GM12878 (cell line): ENCODE results near the gene GIT1. TPM values are rescaled to one million over a fixed set of nuclear protein-coding genes. Genes with fewer than 3 reads are reported as not detected.

Source experiments
- ATAC-seq: fragments of 200-7000 bp; cut with Tn5 transposase; 3 replicates; pipeline ENCODE4 v1.9.1; 2020; ENCODE audit warnings: mild to moderate bottlenecking, moderate library complexity
- BruUV-seq: library from RNA; stranded (reverse); fragments of 400-500 nt; replicated peaks from 2 replicates; lab custom pipeline; 2021; lab: Mats Ljungman, UMichigan
- CTCF ChIA-PET: fragments of 300-600 bp; sonication (Branson Sonifier 250); formaldehyde crosslinking; extraction: SDS; loops from one replicate; lab custom pipeline; 2021; ENCODE audit warnings: inconsistent platforms; lab: Yijun Ruan, JAX
- POLR2A ChIA-PET: fragments of 350-600 bp; formaldehyde crosslinking; extraction: SDS; loops from one replicate; lab custom pipeline; 2021; ENCODE audit warnings: inconsistent platforms; lab: Charles Lee
- RAD21 ChIA-PET: fragments of 300-600 bp; sonication (Branson Sonifier 250); formaldehyde crosslinking; loops from one replicate; lab custom pipeline; 2023; ENCODE audit warnings: antibody characterized with exemption; ENCODE audit not compliant: unreplicated experiment; lab: Charles Lee
- SMC1A ChIA-PET: fragments of 300-600 bp; sonication (Branson Sonifier 250); formaldehyde crosslinking; loops from one replicate; lab custom pipeline; 2023; ENCODE audit not compliant: unreplicated experiment, uncharacterized antibody; lab: Charles Lee
- DNase-seq: peaks from one replicate; pipeline ENCODE4 v3.0.0-alpha.2; 2011; ENCODE audit warnings: low read depth, low spot score
- FAIRE-seq: peaks from 3 replicates; lab custom pipeline; 2011; peaks lifted over from hg19 to GRCh38; lab: Jason Lieb, UNC
- H2AFZ ChIP-seq: 2 replicates; pipeline ENCODE4 v1.6.0; 2011; ENCODE audit warnings: low read depth, low read length, control low read depth; ENCODE audit not compliant: control insufficient read depth
- H3K27ac ChIP-seq: 2 replicates; pipeline ENCODE4 v1.5.1; 2011; ENCODE audit warnings: control low read depth; ENCODE audit not compliant: control insufficient read depth, insufficient read depth
- H3K27me3 ChIP-seq, 2 experiments: replicated peaks in 1 of 2; 2 replicates each; pipeline versions ENCODE4 v1.6.0 to v1.6.1; 2011; ENCODE audit warnings: low read length in 1 of 2; ENCODE audit not compliant: control insufficient read depth in 2 of 2, insufficient read depth in 2 of 2
- H3K36me3 ChIP-seq, 2 experiments: 2 replicates each; pipeline ENCODE4 v1.5.1; 2011; ENCODE audit warnings: low read length in 1 of 2; ENCODE audit not compliant: control insufficient read depth in 2 of 2, insufficient read depth in 2 of 2
- H3K4me1 ChIP-seq: 2 replicates; pipeline ENCODE4 v1.6.1; 2011; ENCODE audit warnings: mild to moderate bottlenecking, low read length, moderate library complexity, mixed read lengths; ENCODE audit not compliant: control insufficient read depth, insufficient read depth
- H3K4me2 ChIP-seq: 2 replicates; pipeline ENCODE4 v1.6.0; 2011; ENCODE audit warnings: control low read depth; ENCODE audit not compliant: control insufficient read depth, insufficient read depth
- H3K4me3 ChIP-seq: fragments of 200-600 bp; sonication (generic); 2 replicates; pipeline ENCODE4 v1.5.1; 2016
- H3K79me2 ChIP-seq: 2 replicates; pipeline ENCODE4 v1.6.0; 2011; ENCODE audit warnings: low read length; ENCODE audit not compliant: control insufficient read depth, insufficient read depth
- H3K9ac ChIP-seq: 2 replicates; pipeline ENCODE4 v1.8.0; 2011; ENCODE audit warnings: low read length, control low read depth, mixed read lengths; ENCODE audit not compliant: control insufficient read depth, insufficient read depth
- H3K9me3 ChIP-seq: replicated peaks from 3 replicates; pipeline ENCODE4 v1.5.1; 2011; ENCODE audit warnings: mild to moderate bottlenecking, low read length; ENCODE audit not compliant: control insufficient read depth, insufficient read depth
- H4K20me1 ChIP-seq: 2 replicates; pipeline ENCODE4 v1.6.0; 2011; ENCODE audit not compliant: control insufficient read depth, insufficient read depth
- ESRRA ChIP-seq: IDR thresholded peaks from 2 replicates; pipeline ENCODE4 v1.6.1; 2012; ENCODE audit warnings: mild to moderate bottlenecking, low read length, improper control_type of control experiment
- ETV6 ChIP-seq, 2 experiments: fragments of 450-650 bp in 1 of 2; IDR thresholded peaks in 1 of 2; conservative IDR thresholded peaks in 1 of 2; 2 replicates each; pipeline ENCODE4 v1.6.1; 2014; ENCODE audit warnings: antibody characterized with exemption in 1 of 2, borderline replicate concordance in 1 of 2, low read depth in 1 of 2, mild to moderate bottlenecking in 1 of 2, moderate library complexity in 1 of 2
- FOXM1 ChIP-seq: IDR thresholded peaks from 2 replicates; pipeline ENCODE4 v1.6.1; 2012; ENCODE audit warnings: low read depth, mild to moderate bottlenecking, inconsistent platforms, low read length, moderate library complexity
- NKRF ChIP-seq: fragments of 450-650 bp; conservative IDR thresholded peaks from 2 replicates; pipeline ENCODE4 v1.6.1; 2017; ENCODE audit warnings: mild to moderate bottlenecking, moderate library complexity
- NR2F1 ChIP-seq: fragments of 450-650 bp; conservative IDR thresholded peaks from 2 replicates; pipeline ENCODE4 v1.6.1; 2017; ENCODE audit warnings: mild to moderate bottlenecking
- NRF1 ChIP-seq: conservative IDR thresholded peaks from 2 replicates; pipeline ENCODE4 v1.6.1; 2011; ENCODE audit warnings: mild to moderate bottlenecking, low read depth, low read length, improper control_type of control experiment
- SREBF1 ChIP-seq: IDR thresholded peaks from 2 replicates; pipeline ENCODE4 v1.6.1; 2012; ENCODE audit warnings: mild to moderate bottlenecking, low read length
- SUZ12 ChIP-seq: fragments of 200-600 bp; sonication (generic); IDR thresholded peaks from one replicate; pipeline ENCODE4 v1.6.1; 2018; ENCODE audit warnings: antibody characterized with exemption, mild to moderate bottlenecking; ENCODE audit not compliant: unreplicated experiment
- ZNF687 ChIP-seq: fragments of 450-650 bp; IDR thresholded peaks from 2 replicates; pipeline ENCODE4 v1.6.1; 2017; ENCODE audit warnings: mild to moderate bottlenecking, moderate library complexity
- WGBS: methylation state at CpG from one replicate; pipeline ENCODE4 v1.1.6; 2016; ENCODE audit warnings: low lambda C conversion rate; ENCODE audit not compliant: insufficient replicate concordance, insufficient coverage; ENCODE audit errors: missing lambda C conversion rate; 5-methylcytosine and 5-hydroxymethylcytosine counted together
- in situ Hi-C: fragments of 300-500 bp; cut with MboI; formaldehyde crosslinking; loops from 9 replicates; pipeline ENCODE4 v1.14.3; 2018; ENCODE audit warnings: mixed read lengths
- intact Hi-C: fragments of 100-400 bp; cut with micrococcal nuclease; formaldehyde crosslinking; loops from one replicate; pipeline ENCODE4 v1.14.2; 2022; ENCODE audit not compliant: unreplicated experiment
- polyA plus RNA-seq, 11 experiments: library from polyadenylated mRNA; depleted of rRNA in 4 of 11; unstranded in 6 of 11; stranded (reverse) in 5 of 11; fragments of >200 nt; fragmentation: Nextera tagmentation in 4 of 11; fragmentation: Illumina TruSeq in 1 of 11; extraction: Ambion mirVana in 4 of 11; extraction: Trizol in 1 of 11; gene quantifications; 1 replicate in 1 of 11; 2 replicates in 10 of 11; pipeline versions ENCODE4 v1.2.1 to v1.2.3, GENCODE V29; 2011 to 2016; ENCODE audit warnings: inconsistent platforms in 2 of 11, missing spikeins in 2 of 11, low read depth in 1 of 11
- total RNA-seq, 4 experiments: library from RNA; depleted of rRNA in 3 of 4; stranded (reverse); fragments of >200 nt in 3 of 4; fragmentation: Illumina TruSeq in 1 of 4; extraction: Trizol in 1 of 4; gene quantifications; 2 replicates each; pipeline versions ENCODE4 v1.2.1 to v1.2.3, GENCODE V29; 2013 to 2021
- TF ChIP-seq, protein P1 (sequence below): fragments of 450-650 bp; IDR thresholded peaks from 2 replicates; pipeline ENCODE4 v1.6.1; 2016; ENCODE audit warnings: mild to moderate bottlenecking
- TF ChIP-seq, protein P2 (sequence below): fragments of 450-650 bp; IDR thresholded peaks from 2 replicates; pipeline ENCODE4 v1.6.1; 2017; ENCODE audit warnings: antibody characterized with exemption, mild to moderate bottlenecking, moderate library complexity

The GIT1 gene
- total and polyA plus RNA-seq, 10 of the 15 experiments (the other 5 are each of a cell fraction or from before 2014, with no cell fraction given), result 0.24 to 45.3 (median 20.9) TPM

GRCh38 chr17:29567304-29567553 is 22.2 kb downstream of the GIT1 start:
- H3K79me2 ChIP-seq, result peaks cover 7% of the 10 kb centered on the region; the same call in 1 of the 2 replicates
- peak overlapping the region; percentile 76; the same call in 1 of the 2 replicates for H3K9ac ChIP-seq
- under 1% methylated on average over 19 of the region's 27 CpGs for WGBS
- SMC1A ChIA-PET, result interaction anchor here (0.6 kb wide), 1 partner anchor 14 kb away, joined by 3 read pairs; no protein-coding TSS in a partner anchor
- H2AFZ ChIP-seq, result peak overlapping the region; percentile 97
- H3K27ac ChIP-seq, result peak overlapping the region; percentile 81; the same call in 1 of the 2 replicates
- peak overlapping the region; percentile 97 for H3K4me2 ChIP-seq
- H3K27me3 ChIP-seq, result no peaks in the 10 kb centered on the region
- peak; percentile 11 for ATAC-seq
- BruUV-seq, result no TSS peak
- H3K4me3 ChIP-seq, result peak overlapping the region; percentile 96
- intact Hi-C loops (no loop called here), in situ Hi-C loops (no loop called here)
- FAIRE-seq, result no peak
- H3K9me3 ChIP-seq, result no peaks in the 10 kb centered on the region
- peaks cover 4% of the 10 kb centered on the region; the same call in 1 of the 2 replicates for H3K4me1 ChIP-seq
- CTCF ChIA-PET, result interaction anchor here (1.2 to 3.5 kb wide), 5 partner anchors 10 to 197 kb away, joined by 3 to 21 read pairs (median 8); no protein-coding TSS in a partner anchor
- RAD21 ChIA-PET, result interaction anchor here (1.6 to 3.9 kb wide), 3 partner anchors 14 to 198 kb away, joined by 6 to 20 read pairs (median 9); no protein-coding TSS in a partner anchor
- H4K20me1 ChIP-seq, result no peaks in the 10 kb centered on the region
- POLR2A ChIA-PET, result interaction anchor here (1.1 to 1.4 kb wide), 2 partner anchors 51 to 155 kb away, joined by 3 to 6 read pairs; no protein-coding TSS in a partner anchor
- H3K36me3 ChIP-seq, result peaks cover 1 to 2% of the 10 kb centered on the region in 2 experiments; a peak in 3 of 4 replicates
- no peak for DNase-seq
- TF ChIP-seq FOXM1 (no peak), ESRRA (no peak), NRF1 (no peak), ETV6 (conservative IDR thresholded peaks at IDR 0.05 in 1 of 2, IDR thresholded peaks at IDR 0.05 in 1 of 2; ENCODE audit: borderline replicate concordance in 1 of 2, low read depth in 1 of 2) (no peak), NKRF (no peak), NR2F1 (no peak), ZNF687 (no peak), SREBF1 (no peak), SUZ12 (no peak)
- TF ChIP-seq, protein P1, sequence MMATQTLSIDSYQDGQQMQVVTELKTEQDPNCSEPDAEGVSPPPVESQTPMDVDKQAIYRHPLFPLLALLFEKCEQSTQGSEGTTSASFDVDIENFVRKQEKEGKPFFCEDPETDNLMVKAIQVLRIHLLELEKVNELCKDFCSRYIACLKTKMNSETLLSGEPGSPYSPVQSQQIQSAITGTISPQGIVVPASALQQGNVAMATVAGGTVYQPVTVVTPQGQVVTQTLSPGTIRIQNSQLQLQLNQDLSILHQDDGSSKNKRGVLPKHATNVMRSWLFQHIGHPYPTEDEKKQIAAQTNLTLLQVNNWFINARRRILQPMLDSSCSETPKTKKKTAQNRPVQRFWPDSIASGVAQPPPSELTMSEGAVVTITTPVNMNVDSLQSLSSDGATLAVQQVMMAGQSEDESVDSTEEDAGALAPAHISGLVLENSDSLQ, result no peak
- TF ChIP-seq, protein P2, sequence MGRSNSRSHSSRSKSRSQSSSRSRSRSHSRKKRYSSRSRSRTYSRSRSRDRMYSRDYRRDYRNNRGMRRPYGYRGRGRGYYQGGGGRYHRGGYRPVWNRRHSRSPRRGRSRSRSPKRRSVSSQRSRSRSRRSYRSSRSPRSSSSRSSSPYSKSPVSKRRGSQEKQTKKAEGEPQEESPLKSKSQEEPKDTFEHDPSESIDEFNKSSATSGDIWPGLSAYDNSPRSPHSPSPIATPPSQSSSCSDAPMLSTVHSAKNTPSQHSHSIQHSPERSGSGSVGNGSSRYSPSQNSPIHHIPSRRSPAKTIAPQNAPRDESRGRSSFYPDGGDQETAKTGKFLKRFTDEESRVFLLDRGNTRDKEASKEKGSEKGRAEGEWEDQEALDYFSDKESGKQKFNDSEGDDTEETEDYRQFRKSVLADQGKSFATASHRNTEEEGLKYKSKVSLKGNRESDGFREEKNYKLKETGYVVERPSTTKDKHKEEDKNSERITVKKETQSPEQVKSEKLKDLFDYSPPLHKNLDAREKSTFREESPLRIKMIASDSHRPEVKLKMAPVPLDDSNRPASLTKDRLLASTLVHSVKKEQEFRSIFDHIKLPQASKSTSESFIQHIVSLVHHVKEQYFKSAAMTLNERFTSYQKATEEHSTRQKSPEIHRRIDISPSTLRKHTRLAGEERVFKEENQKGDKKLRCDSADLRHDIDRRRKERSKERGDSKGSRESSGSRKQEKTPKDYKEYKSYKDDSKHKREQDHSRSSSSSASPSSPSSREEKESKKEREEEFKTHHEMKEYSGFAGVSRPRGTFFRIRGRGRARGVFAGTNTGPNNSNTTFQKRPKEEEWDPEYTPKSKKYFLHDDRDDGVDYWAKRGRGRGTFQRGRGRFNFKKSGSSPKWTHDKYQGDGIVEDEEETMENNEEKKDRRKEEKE, result no peak
